Peyer's patch (tissue), 4 donors: ENCODE results near the gene NUP214.

ENCODE experiments used
- POLR2A ChIP-seq, 2 donors: fragments of 450-650 bp; IDR thresholded peaks; one replicate each; pipeline ENCODE4 v1.5.1; 2017; ENCODE audit warnings: antibody characterized with exemption in 2 of 2, mild to moderate bottlenecking in 2 of 2, moderate library complexity in 2 of 2
- TF ChIP-seq, protein P1 (sequence below), 6 experiments: fragments of 450-650 bp in 4 of 6; fragments of 200-600 bp in 2 of 6; sonication (generic) in 1 of 6; IDR thresholded peaks; one replicate each; pipeline ENCODE4 v1.5.1; 2017 to 2019; ENCODE audit warnings: antibody characterized with exemption in 6 of 6, mild to moderate bottlenecking in 3 of 6, moderate library complexity in 1 of 6

DNA sequence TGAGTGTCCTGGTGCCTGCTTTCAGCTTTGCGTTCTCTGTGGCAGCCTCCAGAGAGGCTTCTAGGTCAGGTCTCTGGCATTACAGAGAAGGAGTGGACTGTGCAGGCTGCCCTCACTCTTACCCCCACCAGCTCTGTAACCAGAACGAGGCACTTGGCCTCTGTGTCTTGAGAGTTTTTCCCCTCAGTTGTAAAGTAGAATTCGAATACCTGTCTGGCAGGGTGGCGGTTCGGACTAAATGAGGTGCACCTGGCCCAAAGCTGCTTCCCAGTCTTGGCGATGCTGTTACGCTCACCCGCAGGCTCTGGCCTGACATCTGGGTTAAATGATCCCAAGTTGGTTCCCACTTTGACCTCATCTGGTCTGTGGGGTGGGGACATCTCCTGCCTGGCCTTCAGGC lies 110.8 kb downstream of the NUP214 start:
- TF ChIP-seq POLR2A (IDR thresholded peaks at IDR 0.05): no peak
- TF ChIP-seq, protein P1, sequence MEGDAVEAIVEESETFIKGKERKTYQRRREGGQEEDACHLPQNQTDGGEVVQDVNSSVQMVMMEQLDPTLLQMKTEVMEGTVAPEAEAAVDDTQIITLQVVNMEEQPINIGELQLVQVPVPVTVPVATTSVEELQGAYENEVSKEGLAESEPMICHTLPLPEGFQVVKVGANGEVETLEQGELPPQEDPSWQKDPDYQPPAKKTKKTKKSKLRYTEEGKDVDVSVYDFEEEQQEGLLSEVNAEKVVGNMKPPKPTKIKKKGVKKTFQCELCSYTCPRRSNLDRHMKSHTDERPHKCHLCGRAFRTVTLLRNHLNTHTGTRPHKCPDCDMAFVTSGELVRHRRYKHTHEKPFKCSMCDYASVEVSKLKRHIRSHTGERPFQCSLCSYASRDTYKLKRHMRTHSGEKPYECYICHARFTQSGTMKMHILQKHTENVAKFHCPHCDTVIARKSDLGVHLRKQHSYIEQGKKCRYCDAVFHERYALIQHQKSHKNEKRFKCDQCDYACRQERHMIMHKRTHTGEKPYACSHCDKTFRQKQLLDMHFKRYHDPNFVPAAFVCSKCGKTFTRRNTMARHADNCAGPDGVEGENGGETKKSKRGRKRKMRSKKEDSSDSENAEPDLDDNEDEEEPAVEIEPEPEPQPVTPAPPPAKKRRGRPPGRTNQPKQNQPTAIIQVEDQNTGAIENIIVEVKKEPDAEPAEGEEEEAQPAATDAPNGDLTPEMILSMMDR (IDR thresholded peaks at IDR 0.05): no peak
